Stomach (tissue), 4 donors: ENCODE results near the gene ZNF598.

ENCODE experiments used
- EP300 ChIP-seq: sonication (generic); formaldehyde crosslinking; IDR thresholded peaks from one replicate; pipeline ENCODE4 v1.6.1; 2017; ENCODE audit warnings: antibody characterized with exemption
- POLR2A ChIP-seq, 4 donors: fragments of 450-650 bp; IDR thresholded peaks; one replicate each; pipeline ENCODE4 v1.6.1; 2016; ENCODE audit warnings: antibody characterized with exemption in 4 of 4, control low read depth in 2 of 4, mild to moderate bottlenecking in 1 of 4, moderate library complexity in 1 of 4
- POLR2AphosphoS5 ChIP-seq, 3 donors: sonication (generic); formaldehyde crosslinking; IDR thresholded peaks; one replicate each; pipeline ENCODE4 v1.6.1; 2016; ENCODE audit warnings: antibody characterized with exemption in 3 of 3
- TF ChIP-seq, protein P1 (sequence below), 7 experiments: fragments of 450-650 bp in 4 of 7; fragments of 200-600 bp in 3 of 7; sonication (generic) in 3 of 7; IDR thresholded peaks; one replicate each; pipeline ENCODE4 v1.5.1; 2016 to 2019; ENCODE audit warnings: antibody characterized with exemption in 7 of 7, control low read depth in 2 of 7, mild to moderate bottlenecking in 1 of 7

DNA sequence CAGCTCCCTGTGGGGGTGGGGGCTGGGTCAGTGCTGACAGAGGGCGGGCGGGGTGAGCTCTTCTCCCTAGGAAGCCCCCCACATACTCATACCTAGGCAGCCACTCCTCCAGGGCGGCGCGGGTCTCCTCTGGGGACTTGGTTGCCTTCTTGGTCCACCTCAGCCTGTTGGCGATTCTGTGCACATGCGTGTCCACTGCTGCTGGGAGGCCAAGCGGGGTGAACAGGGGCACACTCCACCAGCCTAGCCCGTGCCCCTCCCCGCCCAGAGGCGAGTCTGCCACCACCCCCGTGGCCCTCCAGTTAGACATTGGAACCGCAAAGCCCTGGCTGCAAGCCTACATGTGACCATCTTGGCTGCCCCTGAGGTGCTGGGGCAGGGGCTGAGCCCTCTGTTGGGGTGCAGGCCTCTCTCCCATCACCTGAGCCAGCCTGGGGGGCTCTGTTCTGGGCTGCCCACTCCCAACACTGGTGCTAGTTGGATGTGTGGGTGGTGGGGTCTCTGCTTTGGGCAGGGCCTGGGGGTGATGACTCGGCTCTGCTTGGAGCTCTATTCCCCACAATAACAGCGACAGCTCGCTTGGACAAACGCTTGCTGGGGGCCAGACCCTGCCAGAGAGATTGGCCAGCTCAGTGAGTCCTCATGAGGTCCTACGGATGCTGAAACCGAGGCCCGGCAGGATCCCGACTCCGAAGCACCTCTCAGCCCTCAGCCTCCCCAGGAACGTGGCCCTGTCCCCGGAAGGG lies 30.6 kb upstream of the ZNF598 start:
- TF ChIP-seq POLR2A (IDR thresholded peaks at IDR 0.05) (no peak), POLR2AphosphoS5 (IDR thresholded peaks at IDR 0.05) (no peak), EP300 (no peak)
- TF ChIP-seq, protein P1, sequence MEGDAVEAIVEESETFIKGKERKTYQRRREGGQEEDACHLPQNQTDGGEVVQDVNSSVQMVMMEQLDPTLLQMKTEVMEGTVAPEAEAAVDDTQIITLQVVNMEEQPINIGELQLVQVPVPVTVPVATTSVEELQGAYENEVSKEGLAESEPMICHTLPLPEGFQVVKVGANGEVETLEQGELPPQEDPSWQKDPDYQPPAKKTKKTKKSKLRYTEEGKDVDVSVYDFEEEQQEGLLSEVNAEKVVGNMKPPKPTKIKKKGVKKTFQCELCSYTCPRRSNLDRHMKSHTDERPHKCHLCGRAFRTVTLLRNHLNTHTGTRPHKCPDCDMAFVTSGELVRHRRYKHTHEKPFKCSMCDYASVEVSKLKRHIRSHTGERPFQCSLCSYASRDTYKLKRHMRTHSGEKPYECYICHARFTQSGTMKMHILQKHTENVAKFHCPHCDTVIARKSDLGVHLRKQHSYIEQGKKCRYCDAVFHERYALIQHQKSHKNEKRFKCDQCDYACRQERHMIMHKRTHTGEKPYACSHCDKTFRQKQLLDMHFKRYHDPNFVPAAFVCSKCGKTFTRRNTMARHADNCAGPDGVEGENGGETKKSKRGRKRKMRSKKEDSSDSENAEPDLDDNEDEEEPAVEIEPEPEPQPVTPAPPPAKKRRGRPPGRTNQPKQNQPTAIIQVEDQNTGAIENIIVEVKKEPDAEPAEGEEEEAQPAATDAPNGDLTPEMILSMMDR (IDR thresholded peaks at IDR 0.05): no peak
